HPDE6-E6E7 (cell line): ENCODE results near the gene TBRG4.
A peak's percentile ranks its signal among the peaks of the same experiment; 100 is the strongest.

Experiments used
- DNase-seq: peaks from one replicate; pipeline ENCODE4 v3.0.0; 2011; ENCODE audit warnings: missing footprints; ENCODE audit errors: extremely low spot score

Gene TBRG4

DNA sequence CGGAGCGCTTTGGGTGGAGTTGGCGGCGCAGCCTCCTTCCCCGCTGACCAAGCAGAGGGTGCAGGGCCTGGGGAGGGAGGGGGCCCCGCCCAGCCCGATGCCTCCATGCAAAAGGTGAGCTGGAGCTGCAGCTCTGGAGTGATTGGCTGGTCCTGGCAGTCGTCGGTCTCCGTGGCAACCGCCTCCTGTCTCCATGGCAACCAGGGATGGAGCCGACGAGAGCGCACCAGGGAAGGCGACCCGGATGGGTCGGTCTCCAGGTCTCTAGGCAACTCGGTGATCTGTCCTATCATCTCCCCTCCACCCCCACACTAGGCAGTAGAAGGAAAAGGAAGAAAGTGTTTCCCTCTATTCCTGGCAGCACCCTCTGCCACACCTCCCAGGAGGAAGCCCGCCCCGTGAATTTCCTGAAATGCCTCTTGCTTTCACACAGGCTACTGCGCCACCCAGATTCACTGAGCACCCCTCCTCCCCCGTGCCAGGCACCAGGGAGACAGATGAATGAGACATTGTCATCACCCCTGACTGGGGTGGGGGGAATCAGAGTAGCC, 22.1 kb downstream of the TBRG4 start:
- peak; percentile 50 for DNase-seq

DNA sequence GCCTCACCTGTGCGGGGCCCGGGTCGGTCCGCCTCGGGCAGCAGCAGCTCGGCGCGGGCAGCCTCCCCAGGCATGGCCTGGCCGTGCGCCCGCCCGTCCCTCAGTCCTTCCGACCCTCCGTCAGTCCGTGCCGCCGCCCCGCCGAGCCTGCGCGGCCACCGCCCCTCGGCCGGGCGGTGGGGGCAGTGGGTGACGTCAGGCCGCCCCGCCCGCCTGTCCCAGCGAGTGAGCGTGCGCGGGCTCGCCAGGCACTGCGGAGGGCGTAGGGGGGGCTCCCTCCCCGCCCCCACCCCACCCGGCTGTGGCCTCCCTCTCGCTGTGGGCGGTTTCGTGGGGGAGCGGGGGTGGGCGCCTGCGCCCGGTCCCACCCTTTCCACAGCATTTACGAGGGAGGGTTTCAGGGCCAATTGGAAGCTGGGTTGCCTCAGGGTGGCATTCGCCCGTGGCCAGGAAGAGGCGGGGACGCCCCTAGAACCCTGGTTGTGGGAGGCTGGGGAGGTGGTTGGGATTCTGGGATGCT, 22.6 kb downstream of the TBRG4 start, which contains the start of gene NACAD:
Gene NACAD (minus strand): TSS at position 149 of the 520 bp plus-strand sequence. CDS start 75 bp downstream, at position 74.
- no peak for DNase-seq

- no peak for DNase-seq
Observed at GRCh38 chr7:45088146-45088701, 23.3 kb downstream of the TBRG4 start.

- no peak for DNase-seq
Observed at GRCh38 chr7:45087301-45088145, 24.0 kb downstream of the TBRG4 start.

DNA sequence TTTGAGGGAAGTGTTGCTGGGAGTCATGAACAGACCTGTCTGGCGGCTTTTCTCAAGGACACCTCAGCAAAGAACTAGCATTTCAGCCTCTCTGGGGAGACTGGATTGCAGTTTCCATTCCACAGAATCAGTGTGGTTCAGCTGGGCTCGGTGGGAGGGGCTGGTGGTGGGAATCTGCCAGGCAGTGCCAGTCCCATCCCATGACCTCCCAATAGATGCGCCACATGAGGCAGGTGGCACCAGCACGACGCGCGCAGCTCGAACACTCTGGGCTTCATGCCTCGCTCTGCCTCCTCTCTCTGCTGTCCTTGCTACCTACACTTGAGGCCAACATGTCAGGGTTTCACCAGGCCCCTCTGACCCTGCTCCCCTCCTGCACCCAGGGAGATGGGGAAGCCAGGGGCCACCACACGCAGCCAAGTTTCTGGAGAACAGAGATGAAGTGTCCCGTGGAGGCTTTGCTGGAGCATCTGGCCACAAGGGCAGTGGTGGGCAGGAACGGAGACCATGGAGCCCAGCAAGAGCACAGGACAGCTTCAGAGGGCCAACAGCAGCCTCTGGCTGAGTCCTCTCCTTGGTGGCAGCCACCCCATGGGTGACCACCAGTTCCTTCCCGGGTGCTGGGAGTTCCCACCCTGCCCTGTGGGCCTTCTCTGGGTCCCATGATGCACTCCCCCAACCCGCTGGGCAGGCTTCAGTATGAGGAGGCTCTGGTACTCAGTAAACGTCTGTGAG, 25.0 kb downstream of the TBRG4 start:
- no peak for DNase-seq

DNA sequence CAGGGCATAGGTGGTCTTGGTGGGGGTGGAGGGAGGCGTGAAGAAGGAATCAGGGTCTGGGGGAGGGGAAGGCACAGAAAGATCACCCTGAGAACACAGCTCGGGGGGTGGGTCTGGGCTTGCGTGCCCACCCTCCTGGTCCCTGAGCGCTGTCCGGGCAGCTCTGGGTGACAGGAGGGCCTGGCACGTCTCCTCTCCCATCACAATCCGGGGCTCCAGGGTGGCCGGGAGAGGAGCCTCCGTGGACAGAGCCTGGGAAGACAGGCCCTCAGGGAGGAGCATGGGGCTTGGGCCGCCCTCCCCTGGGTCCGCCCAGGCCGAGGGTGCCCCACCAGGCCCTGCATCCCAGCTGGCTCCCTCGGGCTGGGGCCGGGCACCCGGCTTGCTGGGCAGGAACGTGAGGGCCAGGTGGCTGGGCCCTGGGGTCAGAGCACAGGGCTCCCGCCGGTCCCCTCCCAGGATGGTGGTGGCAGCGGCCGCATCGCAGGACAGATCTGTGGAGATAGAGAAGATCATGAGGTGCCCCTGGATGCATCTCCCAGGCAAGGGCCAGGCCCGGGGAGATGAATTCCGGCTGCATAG, 25.8 kb downstream of the TBRG4 start:
- DNase-seq: no peak

DNA sequence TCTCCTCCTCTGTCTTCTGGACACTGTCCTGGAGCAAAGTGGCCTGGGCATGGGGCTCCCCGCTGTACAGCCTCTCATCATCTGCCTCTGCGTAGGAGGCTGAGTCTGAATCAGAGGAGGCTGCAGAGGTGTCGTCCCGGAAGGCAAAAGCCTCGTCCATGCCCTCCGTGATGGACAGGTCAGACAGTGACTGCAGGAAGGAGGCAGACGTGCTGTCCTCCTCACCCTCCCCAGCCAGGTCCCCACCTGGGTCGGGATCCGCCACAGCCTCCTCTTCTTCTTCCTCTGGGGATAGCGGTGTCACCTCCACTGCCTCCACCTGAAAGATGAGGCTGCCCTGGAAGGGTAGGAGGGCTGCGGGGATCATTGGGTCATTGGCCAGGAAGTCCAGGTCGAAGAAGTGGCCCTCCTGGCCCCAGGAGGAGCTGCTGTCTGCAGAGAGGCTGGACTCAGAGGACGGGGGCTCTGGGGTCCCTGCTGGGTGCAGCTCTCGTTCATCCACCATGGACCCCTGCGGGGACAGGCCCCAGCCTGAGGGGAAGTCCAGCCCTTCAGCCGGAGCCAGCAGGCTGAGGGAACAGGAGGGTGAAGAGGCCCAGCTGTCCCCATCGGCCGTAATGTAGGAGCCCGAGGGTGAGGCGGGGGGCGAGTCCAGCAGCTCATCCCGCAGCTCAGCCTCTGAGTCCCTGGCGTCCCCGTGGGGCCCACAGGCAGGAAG, 26.4 kb downstream of the TBRG4 start:
- no peak for DNase-seq

DNA sequence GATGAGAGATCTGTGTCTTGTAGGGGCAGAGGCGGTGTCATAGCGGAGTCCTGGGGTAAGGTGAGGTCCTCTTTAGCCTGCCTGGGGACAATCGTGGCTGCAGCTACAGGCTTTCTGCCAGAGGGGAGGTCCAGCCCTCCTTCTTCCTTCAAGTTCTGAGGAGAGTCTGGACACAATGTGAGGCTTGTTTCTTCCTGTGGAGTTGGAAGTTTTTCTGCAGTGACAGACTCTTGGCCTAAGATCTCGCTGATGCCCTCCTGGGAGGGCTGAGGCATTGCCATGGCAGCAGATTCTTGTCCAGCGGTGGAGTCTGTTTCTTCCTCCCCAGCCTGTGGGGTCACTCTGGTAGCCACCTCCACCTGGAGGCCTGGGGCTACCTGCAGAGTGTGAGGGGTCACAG, 27.2 kb downstream of the TBRG4 start:
- no peak for DNase-seq

DNA sequence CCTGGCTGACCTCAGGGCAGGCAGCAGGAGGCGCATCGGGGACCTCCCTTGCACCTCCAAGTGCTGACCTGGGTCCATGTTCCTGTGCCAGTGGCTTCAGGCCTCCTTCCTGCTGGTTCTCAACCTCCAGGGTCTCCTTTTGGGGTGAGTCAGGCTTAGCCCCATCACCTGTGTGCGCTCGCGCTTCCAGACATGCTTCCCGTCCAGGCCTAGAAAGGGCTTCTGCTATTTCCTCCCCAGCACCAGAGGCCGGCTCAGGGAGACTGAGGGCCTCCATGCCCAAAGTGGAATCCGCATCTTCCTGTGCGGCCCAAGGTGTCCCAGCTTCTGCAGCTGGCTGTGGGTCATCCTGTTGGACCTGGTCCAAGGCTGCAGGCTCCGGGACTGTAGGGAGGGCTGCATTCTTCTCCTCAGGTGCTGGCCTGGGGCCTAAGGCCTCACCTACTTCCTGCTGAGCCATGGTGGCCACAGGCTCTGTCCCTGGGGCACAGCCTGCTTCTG, 28.6 kb downstream of the TBRG4 start:
- DNase-seq: no peak

- DNase-seq: no peak
Observed at GRCh38 chr7:45082031-45082830, 29.3 kb downstream of the TBRG4 start.

DNA sequence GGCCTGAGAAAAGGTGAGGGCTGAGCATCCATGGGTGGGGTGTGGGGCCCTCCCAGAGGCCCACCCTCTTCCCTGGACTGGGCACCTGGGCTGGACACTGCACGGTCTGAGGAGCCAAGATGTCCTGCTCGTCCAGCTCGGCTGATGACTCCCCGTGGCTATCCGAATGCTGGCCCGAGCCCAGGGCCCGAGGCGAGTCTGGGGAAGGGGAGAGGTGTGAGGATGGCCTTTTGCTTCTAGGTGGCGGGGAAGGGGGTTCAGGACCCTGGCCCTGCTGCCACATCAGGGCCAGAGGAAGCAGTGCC, 29.9 kb downstream of the TBRG4 start:
- DNase-seq: no peak

- DNase-seq: no peak
Observed at GRCh38 chr7:45080958-45081669, 30.4 kb downstream of the TBRG4 start.

DNA sequence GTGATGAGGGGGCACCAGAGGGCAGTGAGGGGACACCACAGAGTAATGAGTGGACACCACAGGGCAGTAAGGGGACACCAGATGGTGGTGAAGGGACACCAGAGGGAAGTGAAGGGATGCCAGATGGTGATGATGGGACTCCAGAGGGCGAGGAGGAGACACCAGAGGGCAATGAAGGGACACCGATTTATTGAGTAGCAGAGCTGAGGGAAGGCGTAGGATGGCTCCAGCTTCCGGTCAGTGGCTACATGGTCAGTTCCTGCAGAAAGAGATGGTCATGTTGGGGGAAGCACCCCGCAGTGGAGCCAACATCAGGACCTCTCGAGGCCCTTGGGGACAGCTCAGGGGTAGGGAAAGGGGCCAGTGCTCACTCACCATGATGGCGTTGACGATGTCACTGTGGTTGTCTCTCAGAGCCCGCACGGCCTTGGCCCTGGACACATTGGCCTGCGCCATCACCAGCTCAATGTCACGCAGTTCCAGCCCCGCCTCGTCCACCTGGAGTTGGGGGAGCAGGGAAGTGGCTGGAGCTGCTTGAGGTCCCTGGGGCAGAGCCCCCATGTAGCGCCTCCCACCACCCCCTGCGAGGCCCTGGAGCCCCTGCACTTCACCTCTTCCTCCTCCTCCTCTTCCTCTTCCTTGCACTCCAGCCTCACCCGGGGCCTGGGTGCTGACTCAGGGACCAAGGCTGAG, 31.1 kb downstream of the TBRG4 start:
- DNase-seq: no peak

DNA sequence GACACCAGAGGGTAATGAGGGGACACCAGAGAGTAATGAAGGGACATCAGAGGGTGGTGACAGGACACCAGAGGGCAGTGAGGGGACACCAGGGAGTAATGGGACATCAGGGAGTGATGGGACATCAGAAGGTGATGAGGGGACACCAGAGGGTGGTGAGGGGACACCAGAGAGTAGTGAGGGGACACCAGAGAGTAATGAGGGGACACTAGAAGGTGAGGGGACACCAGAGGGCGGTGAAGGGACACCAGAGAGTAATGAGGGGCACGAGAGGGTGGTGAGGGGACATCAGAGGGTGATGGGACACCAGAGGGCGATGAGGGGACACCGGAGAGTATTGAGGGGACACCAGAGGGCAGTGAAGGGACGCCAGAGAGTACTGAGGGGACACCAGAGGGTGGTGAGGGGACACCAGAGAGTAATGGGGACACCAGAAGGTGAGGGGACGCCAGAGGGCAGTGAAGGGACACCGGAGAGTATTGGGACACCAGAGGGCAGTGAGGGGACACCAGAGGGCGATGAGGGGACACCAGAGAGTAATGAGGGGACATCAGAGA, 33.3 kb downstream of the TBRG4 start:
- DNase-seq: no peak

DNA sequence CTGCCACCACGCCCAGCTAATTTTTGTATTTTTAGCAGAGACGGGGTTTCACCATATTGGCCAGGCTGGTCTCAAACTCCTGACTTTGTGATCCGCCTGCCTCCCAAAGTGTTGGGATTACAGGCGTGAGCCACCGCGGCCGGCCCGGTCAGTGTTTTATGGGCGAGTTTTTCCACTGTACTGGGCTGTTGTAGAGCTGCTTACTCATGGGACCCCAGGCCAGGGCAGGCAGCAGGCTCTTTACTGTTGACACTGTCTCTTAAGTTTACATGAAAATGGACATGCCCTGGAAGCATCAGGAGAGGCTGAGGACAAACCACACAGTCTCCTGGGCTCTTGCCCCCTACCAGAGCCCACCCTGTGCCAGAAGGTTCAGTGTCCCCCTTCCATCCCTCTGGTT, 33.9 kb downstream of the TBRG4 start:
- DNase-seq: no peak

DNA sequence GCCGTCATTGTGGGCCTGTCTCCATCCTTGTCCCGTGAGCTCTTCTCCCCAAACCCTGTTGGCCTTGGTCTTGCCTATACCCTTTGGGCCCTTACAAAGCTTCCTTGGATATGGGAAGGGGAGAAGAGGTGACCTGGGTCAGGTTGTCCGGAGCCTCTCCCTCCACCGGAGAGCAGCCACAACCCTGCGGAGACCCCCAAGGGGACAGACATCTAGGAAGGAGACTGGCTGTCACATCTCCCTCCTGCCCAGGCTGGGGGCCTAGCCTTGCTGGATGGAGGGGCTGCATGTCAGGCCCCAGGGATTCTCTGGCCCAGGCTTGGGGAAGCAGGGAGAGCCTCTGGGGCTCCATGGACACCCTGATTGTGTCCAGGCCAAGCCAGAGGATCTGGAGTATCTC, 34.6 kb downstream of the TBRG4 start:
- DNase-seq: no peak

GRCh38 chr7:45075871-45076796, 35.4 kb downstream of the TBRG4 start:
- DNase-seq: no peak

- DNase-seq: no peak
Observed at GRCh38 chr7:45075355-45075644, 36.2 kb downstream of the TBRG4 start.
